HepG2 (cell line): ENCODE results near the gene NOM1.

ENCODE experiments used
- CHD2 ChIP-seq: IDR thresholded peaks from 2 replicates; pipeline ENCODE4 v1.6.1; 2011; ENCODE audit warnings: low read depth, low read length, improper control_type of control experiment
- EP300 ChIP-seq, 3 experiments: sonication (generic) in 1 of 3; formaldehyde crosslinking in 1 of 3; IDR thresholded peaks; 2 replicates each; pipeline versions ENCODE4 v1.5.1 to v1.6.1; 2011 to 2020; ENCODE audit warnings: low read depth in 2 of 3, low read length in 2 of 3, borderline replicate concordance in 1 of 3, improper control_type of control experiment in 1 of 3, mild to moderate bottlenecking in 1 of 3, missing genetic modification reagents in 1 of 3, moderate library complexity in 1 of 3
- GABPA ChIP-seq, 2 experiments: IDR thresholded peaks; 2 replicates each; pipeline ENCODE4 v1.6.1; 2011 to 2016; ENCODE audit warnings: low read depth in 2 of 2, low read length in 1 of 2, missing biosample characterization in 1 of 2, missing genetic modification characterization in 1 of 2
- PAF1 ChIP-seq: IDR thresholded peaks from 2 replicates; pipeline ENCODE4 v1.6.1; 2016; ENCODE audit warnings: missing genetic modification reagents, missing compliant biosample characterization
- POLR2A ChIP-seq, 2 experiments: IDR thresholded peaks; 2 replicates each; pipeline ENCODE4 v1.6.1; 2011; ENCODE audit warnings: low read depth in 2 of 2, low read length in 2 of 2, mild to moderate bottlenecking in 1 of 2, moderate library complexity in 1 of 2; ENCODE audit not compliant: insufficient read depth in 1 of 2
- SIX4 ChIP-seq: sonication (generic); formaldehyde crosslinking; IDR thresholded peaks from 2 replicates; pipeline ENCODE4 v1.4.0; 2020; ENCODE audit warnings: missing genetic modification reagents
- SP1 ChIP-seq, 2 experiments: fragments of 450-650 bp in 1 of 2; sonication (generic) in 1 of 2; formaldehyde crosslinking in 1 of 2; IDR thresholded peaks; 2 replicates each; pipeline versions ENCODE4 v1.4.0 to v1.6.1; 2016 to 2020; ENCODE audit warnings: missing genetic modification reagents in 1 of 2
- TCF12 ChIP-seq, 2 experiments: fragments of 450-650 bp in 1 of 2; sonication (generic) in 1 of 2; formaldehyde crosslinking in 1 of 2; IDR thresholded peaks; 2 replicates each; pipeline versions ENCODE4 v1.6.1 to v1.8.0; 2017 to 2022; ENCODE audit warnings: antibody characterized with exemption in 1 of 2, mild to moderate bottlenecking in 1 of 2, missing genetic modification reagents in 1 of 2, moderate library complexity in 1 of 2
- ZFP36L2 ChIP-seq: sonication (generic); formaldehyde crosslinking; IDR thresholded peaks from 2 replicates; pipeline ENCODE4 v1.4.0; 2020; ENCODE audit warnings: missing genetic modification reagents
- ZNF512 ChIP-seq: sonication (generic); formaldehyde crosslinking; IDR thresholded peaks from 2 replicates; pipeline ENCODE4 v1.4.0; 2020; ENCODE audit warnings: mild to moderate bottlenecking, missing genetic modification reagents
- ZNF709 ChIP-seq: sonication (generic); formaldehyde crosslinking; IDR thresholded peaks from 2 replicates; pipeline ENCODE4 v1.5.0; 2020; ENCODE audit warnings: mild to moderate bottlenecking, missing genetic modification reagents

DNA sequence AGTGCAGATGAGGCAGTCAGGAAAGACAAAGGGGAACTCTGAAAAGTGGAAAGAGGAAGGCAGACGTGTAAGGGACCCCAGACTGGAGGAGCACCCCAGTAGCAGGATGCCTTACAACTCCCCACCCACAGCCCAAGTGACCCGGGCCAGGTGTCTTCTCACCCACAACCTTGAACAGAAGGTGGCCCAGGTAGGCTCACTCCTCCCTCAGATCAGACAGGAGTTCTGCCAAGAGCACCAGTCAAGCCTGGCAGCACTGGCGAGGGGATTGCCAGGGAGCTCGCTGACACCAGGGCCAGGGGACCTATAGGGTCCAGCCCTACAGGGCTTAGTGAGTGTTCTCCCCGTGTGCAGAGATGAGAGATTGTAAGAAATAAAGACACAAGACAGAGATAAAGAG lies 29.4 kb upstream of the NOM1 start:
- TF ChIP-seq GABPA (IDR thresholded peaks at IDR 0.05; ENCODE audit: low read depth, low read length), result no peak
- no peak for TF ChIP-seq GABPA (CRISPR knock-in tag; IDR thresholded peaks at IDR 0.05; ENCODE audit: low read depth)
- no peak for TF ChIP-seq ZNF709 (CRISPR knock-in tag)
- no peak for TF ChIP-seq SP1 (IDR thresholded peaks at IDR 0.05)
- TF ChIP-seq SP1 (CRISPR knock-in tag; IDR thresholded peaks at IDR 0.05), result no peak
- TF ChIP-seq TCF12 (IDR thresholded peaks at IDR 0.05), result no peak
- TF ChIP-seq TCF12 (CRISPR knock-in tag; IDR thresholded peaks at IDR 0.05), result no peak
- TF ChIP-seq CHD2, result no peak
- TF ChIP-seq EP300 (IDR thresholded peaks at IDR 0.05; ENCODE audit: low read depth in 2 of 2, low read length in 2 of 2), result no peak
- TF ChIP-seq EP300 (CRISPR knock-in tag; IDR thresholded peaks at IDR 0.05; ENCODE audit: borderline replicate concordance), result no peak
- no peak for TF ChIP-seq PAF1
- no peak for TF ChIP-seq POLR2A (IDR thresholded peaks at IDR 0.05; ENCODE audit: insufficient read depth in 1 of 2, low read depth in 2 of 2, low read length in 2 of 2)
- no peak for TF ChIP-seq ZNF512 (CRISPR knock-in tag)
- TF ChIP-seq SIX4, result no peak
- no peak for TF ChIP-seq ZFP36L2 (CRISPR knock-in tag)
